Suprapubic skin (tissue), 3 donors: Measurements from ENCODE around the gene RPGRIP1.

Experiments
- CTCF ChIP-seq, 2 donors: fragments of 200-600 bp in 1 of 2; fragments of 450-650 bp in 1 of 2; sonication (generic) in 1 of 2; IDR thresholded peaks; one replicate each; pipeline ENCODE4 v1.5.1; 2016 to 2019; ENCODE audit warnings: antibody characterized with exemption in 2 of 2, mild to moderate bottlenecking in 1 of 2, moderate library complexity in 1 of 2
- POLR2AphosphoS5 ChIP-seq, 3 donors: sonication (generic); formaldehyde crosslinking; IDR thresholded peaks; one replicate each; pipeline ENCODE4 v1.6.1; 2017; ENCODE audit warnings: antibody characterized with exemption in 3 of 3

DNA sequence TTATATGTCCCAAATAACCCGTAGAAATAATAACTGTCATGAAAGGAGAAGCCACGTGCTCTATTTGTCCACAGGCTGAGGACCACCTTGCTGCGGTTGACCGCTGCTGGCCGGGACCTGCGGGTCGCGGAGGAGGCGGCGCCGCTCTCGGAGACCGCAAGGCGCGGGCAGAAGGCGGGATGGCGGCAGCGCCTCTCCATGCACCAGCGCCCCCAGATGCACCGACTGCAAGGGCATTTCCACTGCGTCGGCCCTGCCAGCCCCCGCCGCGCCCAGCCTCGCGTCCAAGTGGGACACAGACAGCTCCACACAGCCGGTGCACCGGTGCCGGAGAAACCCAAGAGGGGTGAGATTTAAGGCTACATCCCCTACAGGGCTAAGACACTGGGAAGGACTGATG is 21.0 kb downstream of the RPGRIP1 start:
- TF ChIP-seq CTCF (IDR thresholded peaks at IDR 0.05): no peak
- no peak for TF ChIP-seq POLR2AphosphoS5 (IDR thresholded peaks at IDR 0.05)
